ENCODE results near the gene FARP1.

The FARP1 gene

GRCh38 chr13:98444381-98444780, 301.5 kb downstream of the FARP1 start:
- Histone ChIP-seq H2AFZ (ENCODE audit: insufficient read depth, low read length, poor library complexity) (no peak overlapping the region), H4K12ac (ENCODE audit: low read depth, low read length) (no peak overlapping the region), H3K23ac (ENCODE audit: low read length) (no peak overlapping the region), H2BK12ac (ENCODE audit: low read length) (no peak overlapping the region), H3K4me2 (ENCODE audit: low read length) (no peak overlapping the region), H3K27me3 (ENCODE audit: insufficient read depth, low read length) (no peaks in the 10 kb centered on the region), H3K9me3 (ENCODE audit: insufficient read depth, low read depth, low read length) (peaks cover 4% of the 10 kb centered on the region), H3K4me3 (ENCODE audit: low read depth, low read length) (no peak overlapping the region), H2BK120ac (ENCODE audit: insufficient read depth, low read length, poor library complexity) (no peak overlapping the region), H3K4me1 (ENCODE audit: control insufficient read depth in 1 of 2, insufficient read depth in 2 of 2, low read length in 2 of 2) (peaks cover 4 to 7% of the 10 kb centered on the region in 2 experiments), H3K18ac (ENCODE audit: low read length) (no peak overlapping the region), H3K36me3 (ENCODE audit: control insufficient read depth in 1 of 2, insufficient read depth in 2 of 2, low read length in 2 of 2) (peaks cover 70 to 76% of the 10 kb centered on the region in 2 experiments), H2AK5ac (ENCODE audit: low read length) (no peak overlapping the region), H3K27ac (ENCODE audit: low read depth, low read length) (no peak overlapping the region), H3K79me1 (ENCODE audit: low read length) (no peaks in the 10 kb centered on the region), H3K14ac (ENCODE audit: low read length) (no peak overlapping the region), H3K9ac (ENCODE audit: low read length) (no peak overlapping the region), H4K91ac (ENCODE audit: low read depth, low read length) (no peak overlapping the region), H4K8ac (ENCODE audit: low read depth, low read length) (no peak overlapping the region), H3K79me2 (ENCODE audit: control insufficient read depth, insufficient read depth, low read length, poor library complexity) (no peaks in the 10 kb centered on the region), H3K4ac (ENCODE audit: low read depth, low read length) (no peak overlapping the region), H2BK5ac (ENCODE audit: low read depth, low read length, poor library complexity) (no peak overlapping the region)
- DNase-seq = no peak
- WGBS (ENCODE audit: extremely low coverage, insufficient coverage, insufficient read length) = no CpG with 5 or more reads among the region's 16 CpGs

DNA sequence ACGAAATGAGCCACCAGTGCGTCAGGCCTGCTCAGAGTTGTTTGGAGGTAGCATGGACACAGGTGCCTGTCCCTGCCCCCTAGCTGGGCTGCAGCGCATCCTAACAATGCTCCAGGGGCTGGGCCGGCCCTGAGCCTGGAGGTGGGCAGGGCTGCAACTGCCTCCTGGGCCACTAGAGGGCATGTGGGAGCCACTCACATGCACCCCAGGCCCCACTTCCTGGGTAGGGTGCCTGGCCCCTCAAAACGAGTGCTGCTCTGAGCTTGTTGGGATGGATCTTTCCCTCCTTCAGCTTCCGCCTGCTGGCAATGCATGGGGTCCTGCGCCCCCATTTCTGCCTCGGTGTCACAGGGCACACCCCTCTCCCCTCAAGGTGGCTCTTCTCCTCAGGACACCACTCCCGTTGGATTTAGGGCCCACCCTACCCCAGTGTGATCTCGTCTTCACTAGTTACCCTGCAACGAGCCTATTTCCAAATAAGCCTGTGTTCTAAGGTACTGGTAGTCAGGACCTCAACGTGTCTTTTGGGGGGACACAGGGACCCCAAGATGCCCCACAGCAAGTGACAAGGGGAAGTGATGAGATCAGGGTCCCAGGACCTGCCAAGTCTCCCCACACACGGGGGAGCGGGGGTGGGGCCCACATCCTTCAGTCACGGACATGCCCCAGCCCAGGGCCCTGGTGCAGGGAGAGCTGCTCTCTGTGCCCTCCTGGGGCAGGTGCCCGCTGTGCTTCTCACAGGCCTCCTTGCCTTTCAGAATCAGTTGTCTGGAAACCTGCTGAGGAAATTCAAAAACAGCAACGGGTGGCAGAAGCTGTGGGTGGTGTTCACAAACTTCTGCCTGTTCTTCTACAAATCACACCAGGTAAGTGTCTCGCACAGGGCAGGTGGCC, 302.7 kb downstream of the FARP1 start:
- H3K9ac ChIP-seq (ENCODE audit: low read length) = no peak overlapping the region
- DNase-seq = peak; percentile 42 to 69
- no peaks in the 10 kb centered on the region for H3K79me1 ChIP-seq (ENCODE audit: low read length)

DNA sequence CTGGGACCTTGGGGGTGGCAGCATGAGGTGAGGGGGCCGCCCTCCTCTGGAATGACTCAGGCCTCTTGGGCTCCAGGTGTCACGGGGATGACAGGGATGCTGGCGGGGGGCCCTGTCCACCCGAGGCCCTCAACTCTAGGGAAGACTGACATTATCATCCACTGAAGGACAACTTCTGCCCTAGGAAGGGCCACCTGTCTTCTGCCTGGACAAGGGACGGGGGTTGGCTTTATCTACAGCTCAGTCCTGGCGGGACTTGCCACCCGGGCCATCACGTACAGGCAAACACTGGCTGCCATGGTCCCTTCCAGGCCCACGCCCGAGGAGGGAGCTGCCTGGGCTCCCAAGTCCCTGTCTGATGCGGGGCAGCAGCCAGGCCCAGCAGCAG, 303.3 kb downstream of the FARP1 start:
- peaks cover 63 to 65% of the 10 kb centered on the region in 2 experiments for H3K36me3 ChIP-seq (ENCODE audit: control insufficient read depth in 1 of 2, insufficient read depth in 2 of 2, low read length in 2 of 2)
- no peak for DNase-seq
- no peak overlapping the region for H2BK12ac ChIP-seq (ENCODE audit: low read length)
- H3K27me3 ChIP-seq (ENCODE audit: insufficient read depth, low read length) = no peaks in the 10 kb centered on the region
- no peak overlapping the region for H2BK5ac ChIP-seq (ENCODE audit: low read depth, low read length, poor library complexity)
- no peak overlapping the region for H3K14ac ChIP-seq (ENCODE audit: low read length)
- H4K12ac ChIP-seq (ENCODE audit: low read depth, low read length) = no peak overlapping the region
- WGBS (ENCODE audit: extremely low coverage, insufficient coverage, insufficient read length) = no CpG with 5 or more reads among the region's 11 CpGs
- no peak overlapping the region for H3K27ac ChIP-seq (ENCODE audit: low read depth, low read length)
- H2AK5ac ChIP-seq (ENCODE audit: low read length) = no peak overlapping the region
- H3K79me2 ChIP-seq (ENCODE audit: control insufficient read depth, insufficient read depth, low read length, poor library complexity) = peaks cover 3% of the 10 kb centered on the region
- peaks cover 8 to 15% of the 10 kb centered on the region in 2 experiments for H3K4me1 ChIP-seq (ENCODE audit: control insufficient read depth in 1 of 2, insufficient read depth in 2 of 2, low read length in 2 of 2)
- no peak overlapping the region for H3K23ac ChIP-seq (ENCODE audit: low read length)
- H3K9me3 ChIP-seq (ENCODE audit: insufficient read depth, low read depth, low read length) = peaks cover 4% of the 10 kb centered on the region
- no peaks in the 10 kb centered on the region for H3K79me1 ChIP-seq (ENCODE audit: low read length)
- H4K91ac ChIP-seq (ENCODE audit: low read depth, low read length) = no peak overlapping the region
- H3K4me3 ChIP-seq (ENCODE audit: low read depth, low read length) = no peak overlapping the region
- no peak overlapping the region for H3K9ac ChIP-seq (ENCODE audit: low read length)
- no peak overlapping the region for H4K8ac ChIP-seq (ENCODE audit: low read depth, low read length)
- no peak overlapping the region for H2AFZ ChIP-seq (ENCODE audit: insufficient read depth, low read length, poor library complexity)
- no peak overlapping the region for H3K4me2 ChIP-seq (ENCODE audit: low read length)
- H2BK120ac ChIP-seq (ENCODE audit: insufficient read depth, low read length, poor library complexity) = no peak overlapping the region
- H3K4ac ChIP-seq (ENCODE audit: low read depth, low read length) = no peak overlapping the region
- H3K18ac ChIP-seq (ENCODE audit: low read length) = no peak overlapping the region

More for the DNA sequence above, 302.7 kb downstream of the FARP1 start:
- peaks cover 4% of the 10 kb centered on the region for H3K9me3 ChIP-seq (ENCODE audit: insufficient read depth, low read depth, low read length)
- WGBS (ENCODE audit: extremely low coverage, insufficient coverage, insufficient read length) = no CpG with 5 or more reads among the region's 18 CpGs
- no peak overlapping the region for H3K18ac ChIP-seq (ENCODE audit: low read length)
- H3K4me2 ChIP-seq (ENCODE audit: low read length) = no peak overlapping the region
- H2BK5ac ChIP-seq (ENCODE audit: low read depth, low read length, poor library complexity) = no peak overlapping the region
- peaks cover 3% of the 10 kb centered on the region for H3K79me2 ChIP-seq (ENCODE audit: control insufficient read depth, insufficient read depth, low read length, poor library complexity)
- no peak overlapping the region for H2BK120ac ChIP-seq (ENCODE audit: insufficient read depth, low read length, poor library complexity)
- no peak overlapping the region for H3K14ac ChIP-seq (ENCODE audit: low read length)
- H3K4me1 ChIP-seq (ENCODE audit: control insufficient read depth in 1 of 2, insufficient read depth in 2 of 2, low read length in 2 of 2) = peaks cover 7 to 10% of the 10 kb centered on the region in 2 experiments
- no peak overlapping the region for H3K23ac ChIP-seq (ENCODE audit: low read length)
- no peaks in the 10 kb centered on the region for H3K27me3 ChIP-seq (ENCODE audit: insufficient read depth, low read length)
- no peak overlapping the region for H4K12ac ChIP-seq (ENCODE audit: low read depth, low read length)
- H3K27ac ChIP-seq (ENCODE audit: low read depth, low read length) = no peak overlapping the region
- H3K4me3 ChIP-seq (ENCODE audit: low read depth, low read length) = no peak overlapping the region
- H3K4ac ChIP-seq (ENCODE audit: low read depth, low read length) = no peak overlapping the region
- no peak overlapping the region for H2AFZ ChIP-seq (ENCODE audit: insufficient read depth, low read length, poor library complexity)
- H2AK5ac ChIP-seq (ENCODE audit: low read length) = no peak overlapping the region
- peaks cover 68 to 71% of the 10 kb centered on the region in 2 experiments for H3K36me3 ChIP-seq (ENCODE audit: control insufficient read depth in 1 of 2, insufficient read depth in 2 of 2, low read length in 2 of 2)
- H4K91ac ChIP-seq (ENCODE audit: low read depth, low read length) = no peak overlapping the region
- no peak overlapping the region for H2BK12ac ChIP-seq (ENCODE audit: low read length)
- no peak overlapping the region for H4K8ac ChIP-seq (ENCODE audit: low read depth, low read length)

- Histone ChIP-seq H2BK12ac (ENCODE audit: low read length) (no peak overlapping the region), H3K4ac (ENCODE audit: low read depth, low read length) (no peak overlapping the region), H3K23ac (ENCODE audit: low read length) (no peak overlapping the region), H3K9me3 (ENCODE audit: insufficient read depth, low read depth, low read length) (peaks cover 4% of the 10 kb centered on the region), H3K4me1 (ENCODE audit: control insufficient read depth in 1 of 2, insufficient read depth in 2 of 2, low read length in 2 of 2) (peaks cover 8 to 15% of the 10 kb centered on the region in 2 experiments), H2BK120ac (ENCODE audit: insufficient read depth, low read length, poor library complexity) (no peak overlapping the region), H3K4me3 (ENCODE audit: low read depth, low read length) (no peak overlapping the region), H3K36me3 (ENCODE audit: control insufficient read depth in 1 of 2, insufficient read depth in 2 of 2, low read length in 2 of 2) (peaks cover 57 to 64% of the 10 kb centered on the region in 2 experiments), H3K79me1 (ENCODE audit: low read length) (no peaks in the 10 kb centered on the region), H4K8ac (ENCODE audit: low read depth, low read length) (no peak overlapping the region), H4K12ac (ENCODE audit: low read depth, low read length) (no peak overlapping the region), H2AK5ac (ENCODE audit: low read length) (no peak overlapping the region), H3K79me2 (ENCODE audit: control insufficient read depth, insufficient read depth, low read length, poor library complexity) (peaks cover 3% of the 10 kb centered on the region), H2BK5ac (ENCODE audit: low read depth, low read length, poor library complexity) (no peak overlapping the region), H4K91ac (ENCODE audit: low read depth, low read length) (no peak overlapping the region), H3K27ac (ENCODE audit: low read depth, low read length) (no peak overlapping the region), H2AFZ (ENCODE audit: insufficient read depth, low read length, poor library complexity) (no peak overlapping the region), H3K18ac (ENCODE audit: low read length) (no peak overlapping the region), H3K27me3 (ENCODE audit: insufficient read depth, low read length) (no peaks in the 10 kb centered on the region), H3K4me2 (ENCODE audit: low read length) (no peak overlapping the region), H3K14ac (ENCODE audit: low read length) (no peak overlapping the region), H3K9ac (ENCODE audit: low read length) (no peak overlapping the region)
- DNase-seq = no peak
- WGBS (ENCODE audit: extremely low coverage, insufficient coverage, insufficient read length) = no CpG with 5 or more reads among the region's 5 CpGs
Observed at GRCh38 chr13:98447130-98447529, 304.2 kb downstream of the FARP1 start.

Measured in trophoblast cell (in vitro differentiated cells and primary cell).